AG10803 (cell line): ENCODE measurements around the gene FAM47E.

Experiments
- DNase-seq: peaks from one replicate; pipeline ENCODE4 v3.0.0; 2010; ENCODE audit warnings: low read depth
- H3K4me3 ChIP-seq: 2 replicates; pipeline ENCODE4 v1.5.1; 2011; ENCODE audit warnings: mild to moderate bottlenecking, low read length, control low read depth
- TF ChIP-seq, protein P1 (sequence below): conservative IDR thresholded peaks from 2 replicates; pipeline ENCODE4 v1.5.1; 2011; ENCODE audit warnings: mild to moderate bottlenecking, low read length, control low read depth, inconsistent platforms

Gene FAM47E

DNA sequence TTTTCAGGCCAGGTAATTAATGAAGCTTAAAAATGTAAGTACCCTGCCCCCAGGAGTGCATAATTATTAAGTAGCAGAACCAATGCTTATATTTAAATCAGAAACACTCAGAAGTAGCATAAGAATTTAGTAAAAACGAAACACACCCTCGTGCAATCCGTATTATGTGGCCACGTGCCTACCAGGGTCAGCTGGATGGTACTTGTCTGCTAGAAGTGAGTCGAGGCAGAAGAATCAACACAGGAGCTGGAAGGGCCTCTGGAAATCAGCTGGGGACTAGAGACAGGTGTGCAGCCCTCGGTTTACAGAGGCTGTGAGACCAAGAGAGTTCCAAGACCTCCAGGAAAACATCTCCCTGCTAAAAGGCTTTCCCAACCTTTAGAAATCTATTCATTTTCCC is 559 bp upstream of the FAM47E start:
- TF ChIP-seq, protein P1, sequence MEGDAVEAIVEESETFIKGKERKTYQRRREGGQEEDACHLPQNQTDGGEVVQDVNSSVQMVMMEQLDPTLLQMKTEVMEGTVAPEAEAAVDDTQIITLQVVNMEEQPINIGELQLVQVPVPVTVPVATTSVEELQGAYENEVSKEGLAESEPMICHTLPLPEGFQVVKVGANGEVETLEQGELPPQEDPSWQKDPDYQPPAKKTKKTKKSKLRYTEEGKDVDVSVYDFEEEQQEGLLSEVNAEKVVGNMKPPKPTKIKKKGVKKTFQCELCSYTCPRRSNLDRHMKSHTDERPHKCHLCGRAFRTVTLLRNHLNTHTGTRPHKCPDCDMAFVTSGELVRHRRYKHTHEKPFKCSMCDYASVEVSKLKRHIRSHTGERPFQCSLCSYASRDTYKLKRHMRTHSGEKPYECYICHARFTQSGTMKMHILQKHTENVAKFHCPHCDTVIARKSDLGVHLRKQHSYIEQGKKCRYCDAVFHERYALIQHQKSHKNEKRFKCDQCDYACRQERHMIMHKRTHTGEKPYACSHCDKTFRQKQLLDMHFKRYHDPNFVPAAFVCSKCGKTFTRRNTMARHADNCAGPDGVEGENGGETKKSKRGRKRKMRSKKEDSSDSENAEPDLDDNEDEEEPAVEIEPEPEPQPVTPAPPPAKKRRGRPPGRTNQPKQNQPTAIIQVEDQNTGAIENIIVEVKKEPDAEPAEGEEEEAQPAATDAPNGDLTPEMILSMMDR: no peak
- no peak for DNase-seq
- H3K4me3 ChIP-seq: peak overlapping the region; percentile 55

DNA sequence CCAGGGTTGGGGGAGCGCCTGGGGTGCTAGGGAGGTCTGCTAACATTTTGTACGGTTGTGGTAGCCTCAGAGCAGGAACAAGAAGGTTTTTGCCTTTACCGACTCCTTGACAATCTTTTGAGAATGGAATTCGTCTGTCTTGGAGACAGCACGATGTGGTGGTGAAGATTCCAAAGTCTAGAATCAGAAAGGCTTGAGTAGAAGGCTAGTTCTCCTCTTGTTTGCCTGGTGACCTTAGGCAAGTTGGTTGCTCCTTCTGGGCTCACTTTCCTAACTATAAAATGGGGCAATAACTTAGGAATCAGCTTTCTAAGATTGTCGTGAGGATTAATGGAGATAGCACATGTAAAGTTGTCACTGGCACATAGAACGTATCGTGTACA is 741 bp downstream of the FAM47E start:
- no peak overlapping the region for H3K4me3 ChIP-seq
- TF ChIP-seq, protein P1: no peak
- no peak for DNase-seq

DNA sequence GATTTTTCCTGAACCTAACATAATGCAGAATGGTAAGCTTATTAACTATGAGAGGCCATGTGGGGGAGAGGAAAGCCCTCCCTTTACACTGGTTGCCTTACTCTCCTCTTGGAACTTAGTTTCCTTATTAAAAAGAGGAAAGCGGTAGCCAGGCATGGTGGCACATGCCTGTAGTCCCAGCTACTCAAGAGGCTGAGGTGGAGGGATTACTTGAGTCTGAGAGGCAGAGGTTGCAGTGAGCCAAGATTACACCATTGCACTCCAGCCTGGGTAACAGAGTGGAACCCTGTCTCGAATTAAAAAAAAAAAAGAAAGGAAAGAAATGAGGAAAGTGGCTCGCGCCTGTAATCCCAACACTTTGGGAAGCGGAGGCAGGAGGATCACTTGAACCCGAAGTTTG is 2.0 kb downstream of the FAM47E start:
- no peak overlapping the region for H3K4me3 ChIP-seq
- DNase-seq: no peak
- TF ChIP-seq, protein P1: no peak

DNA sequence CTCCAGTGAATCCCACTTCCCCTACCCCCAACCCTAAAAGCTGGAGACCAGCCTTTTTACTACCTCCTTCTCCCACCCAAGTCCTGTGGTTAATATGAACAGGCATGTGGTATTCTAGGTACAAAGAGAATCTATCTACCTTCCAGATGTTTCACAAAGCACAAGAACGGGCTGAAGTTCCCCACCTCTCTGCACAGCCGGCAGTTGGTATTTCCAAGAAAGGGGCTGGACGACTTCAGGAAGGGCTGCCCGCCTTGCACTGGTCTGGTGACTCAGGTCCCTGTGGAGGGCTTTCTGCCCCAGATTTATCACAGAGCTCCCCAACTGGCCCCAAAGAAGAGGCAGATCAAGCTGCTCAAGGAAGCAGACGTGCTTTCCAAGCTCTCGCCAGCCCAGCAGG is 4.5 kb downstream of the FAM47E start:
- no peak for DNase-seq
- TF ChIP-seq, protein P1: no peak
- H3K4me3 ChIP-seq: no peak overlapping the region

DNA sequence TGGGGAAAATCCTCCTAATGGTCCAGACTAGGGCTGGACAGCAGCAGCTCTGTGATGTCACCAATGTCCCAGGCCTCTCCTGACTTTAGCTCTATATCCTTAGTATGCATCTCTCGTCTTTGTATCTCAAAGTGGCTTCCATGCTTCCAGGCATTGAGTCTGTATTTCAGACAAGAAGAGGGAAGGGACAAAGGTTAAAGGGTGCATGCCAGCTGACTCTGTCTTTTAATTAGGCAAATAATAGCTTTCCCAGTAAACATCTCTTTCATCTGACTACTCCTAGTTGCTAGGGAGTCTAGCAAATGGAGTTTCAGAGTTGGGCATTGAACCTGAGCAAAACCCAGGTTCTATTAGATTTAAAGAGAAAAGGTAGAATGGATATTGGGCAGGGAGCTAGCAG is 5.4 kb downstream of the FAM47E start:
- TF ChIP-seq, protein P1: no peak
- no peak for DNase-seq

DNA sequence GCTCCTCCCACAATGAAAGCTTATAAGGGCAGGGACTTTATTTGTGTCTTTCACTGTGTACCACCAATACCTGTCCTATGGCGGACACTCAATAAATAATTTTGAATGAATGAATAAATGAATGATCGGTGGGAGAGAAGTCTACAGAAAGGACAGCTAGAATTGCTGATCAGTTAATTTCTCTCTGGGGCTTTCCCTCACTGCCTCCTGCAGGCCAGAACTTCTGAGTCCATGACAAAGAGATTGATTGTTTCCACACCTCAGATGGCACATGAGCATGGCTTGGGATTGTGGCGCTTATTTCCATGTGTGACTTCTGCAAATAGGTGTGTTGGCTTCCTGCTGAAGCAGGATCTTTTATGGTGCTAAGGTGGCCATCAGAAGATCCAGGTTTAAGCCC is 6.3 kb downstream of the FAM47E start:
- H3K4me3 ChIP-seq: no peak overlapping the region
- DNase-seq: no peak
- TF ChIP-seq, protein P1: no peak

More for the DNA sequence above, 5.4 kb downstream of the FAM47E start:
- H3K4me3 ChIP-seq: no peak overlapping the region

DNA sequence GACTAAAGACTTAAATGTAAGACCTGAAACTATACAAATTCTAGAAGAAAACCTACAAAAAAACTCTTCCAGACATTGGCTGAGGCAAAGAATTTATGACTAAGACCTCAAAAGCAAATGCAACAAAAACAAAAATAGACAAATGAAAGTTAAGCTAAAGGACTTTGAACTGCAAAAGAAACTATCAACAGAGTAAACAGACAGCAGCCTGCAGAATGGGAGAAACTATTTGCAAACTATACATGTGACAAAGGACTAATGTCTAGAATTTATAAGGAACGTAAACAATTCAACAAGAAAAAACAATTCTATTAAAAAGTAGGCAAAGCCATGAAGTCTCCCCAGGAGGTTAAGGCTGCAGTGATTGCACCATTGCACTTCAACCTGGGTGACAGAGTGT is 9.1 kb downstream of the FAM47E start:
- DNase-seq: no peak
- H3K4me3 ChIP-seq: no peak overlapping the region
- TF ChIP-seq, protein P1: no peak
